H1 (cell line): Measurements from ENCODE around the gene CUZD1. TPM values are rescaled to one million over a fixed set of nuclear protein-coding genes. Genes with fewer than 3 reads are reported as not detected.

ENCODE experiments used
- NANOG ChIP-seq: IDR thresholded peaks from 2 replicates; pipeline ENCODE4 v1.6.1; 2011; ENCODE audit warnings: low read length, low read depth, mild to moderate bottlenecking, inconsistent platforms; ENCODE audit not compliant: insufficient read depth, poor library complexity, severe bottlenecking
- RFX5 ChIP-seq: IDR thresholded peaks from 2 replicates; pipeline ENCODE4 v1.6.1; 2011; ENCODE audit warnings: low read depth, low read length, improper control_type of control experiment, borderline replicate concordance
- polyA plus RNA-seq, 7 experiments: library from polyadenylated mRNA; depleted of rRNA in 3 of 7; stranded (reverse) in 5 of 7; unstranded in 2 of 7; fragments of >200 nt in 5 of 7; fragments of 200-250 nt in 2 of 7; gene quantifications; 1 replicate in 5 of 7; 2 replicates in 1 of 7; 4 replicates in 1 of 7; pipeline versions ENCODE4 v1.2.1 to v1.2.3, GENCODE V29; 2011 to 2013; ENCODE audit warnings: missing spikeins in 2 of 7, mixed read lengths in 2 of 7
- total RNA-seq: library from RNA; stranded (reverse); fragmentation: NEBNext Ultra II Directional; extraction: Animal tissue kit (Norgen Biotek cat#: 25700); gene quantifications from 2 replicates; pipeline ENCODE4 v1.2.1, GENCODE V29; 2021

Gene CUZD1
- total and polyA plus RNA-seq, 2 of the 8 experiments (the other 6 are each of a cell fraction or from before 2014, with no cell fraction given), result 11.9 to 30.0 TPM

- TF ChIP-seq RFX5, result no peak
- no peak for TF ChIP-seq NANOG
Observed at GRCh38 chr10:122835908-122836307, 9.7 kb downstream of the CUZD1 start (continued).
